ENCODE measurements around the gene TMEM86B. TPM values are rescaled to one million over a fixed set of nuclear protein-coding genes. Genes with fewer than 3 reads are reported as not detected.

TMEM86B gene
- total RNA-seq, 3 donors from 2014 or later (not counting 1 experiment from before 2014, with no cell fraction given) = 12.6 to 14.7 (median 14.6) TPM

- Mint-ChIP-seq H3K4me1 (peaks cover 17 to 28% of the 10 kb centered on the region in 2 donors), H3K27me3 (ENCODE audit: low read depth in 2 of 2) (no peaks in the 10 kb centered on the region), H3K4me3 (no peak overlapping the region), H3K9me3 (peaks cover 5% of the 10 kb centered on the region in 2 donors), H3K27ac (no peak overlapping the region), H3K36me3 (no peaks in the 10 kb centered on the region)
- H3K36me3 ChIP-seq (ENCODE audit: control insufficient read depth, insufficient read depth, low read length) = no peaks in the 10 kb centered on the region
- TF ChIP-seq CTCF (IDR thresholded peaks at IDR 0.05) = no peak
- H3K9me3 ChIP-seq (ENCODE audit: control insufficient read depth, insufficient read depth, low read length) = no peaks in the 10 kb centered on the region
- no peak for ATAC-seq
- peaks cover 21% of the 10 kb centered on the region for H3K4me1 ChIP-seq (ENCODE audit: control insufficient read depth, insufficient read depth, low read length)
- no peak overlapping the region for H3K27ac ChIP-seq (ENCODE audit: low read length)
- no peaks in the 10 kb centered on the region for H3K27me3 ChIP-seq (ENCODE audit: control insufficient read depth, insufficient read depth, low read length)
- no peak overlapping the region for H3K4me3 ChIP-seq (ENCODE audit: low read length)
- 97% methylated on average over 9 of the region's 9 CpGs for WGBS (ENCODE audit: insufficient coverage)
- intact Hi-C loops (cut with micrococcal nuclease) = no loop called here
- DNase-seq = no peak
These were observed 33.8 kb upstream of the TMEM86B start for GRCh38 chr19:55262359-55262758.

- Histone ChIP-seq H3K36me3 (ENCODE audit: control insufficient read depth, insufficient read depth, low read length) (no peaks in the 10 kb centered on the region), H3K27me3 (ENCODE audit: control insufficient read depth, insufficient read depth, low read length) (no peaks in the 10 kb centered on the region), H3K27ac (ENCODE audit: low read length) (no peak overlapping the region), H3K4me1 (ENCODE audit: control insufficient read depth, insufficient read depth, low read length) (peaks cover 27% of the 10 kb centered on the region), H3K9me3 (ENCODE audit: control insufficient read depth, insufficient read depth, low read length) (no peaks in the 10 kb centered on the region), H3K4me3 (ENCODE audit: low read length) (no peak overlapping the region)
- H3K27me3 Mint-ChIP-seq (ENCODE audit: low read depth in 2 of 2) = no peaks in the 10 kb centered on the region
- TF ChIP-seq CTCF (IDR thresholded peaks at IDR 0.05) = no peak
- H3K27ac Mint-ChIP-seq = no peak overlapping the region
- intact Hi-C loops (cut with micrococcal nuclease) = no loop called here
- 94% methylated on average over 13 of the region's 13 CpGs for WGBS (ENCODE audit: insufficient coverage)
- no peaks in the 10 kb centered on the region for H3K36me3 Mint-ChIP-seq
- no peak overlapping the region for H3K4me3 Mint-ChIP-seq
- DNase-seq = peak in 1 of 2 donors; percentile 3
- ATAC-seq = no peak
- H3K4me1 Mint-ChIP-seq = peaks cover 24 to 34% of the 10 kb centered on the region in 2 donors
- H3K9me3 Mint-ChIP-seq = peaks cover 5% of the 10 kb centered on the region in 2 donors
These were observed 33.1 kb upstream of the TMEM86B start for GRCh38 chr19:55261671-55262126.

DNA sequence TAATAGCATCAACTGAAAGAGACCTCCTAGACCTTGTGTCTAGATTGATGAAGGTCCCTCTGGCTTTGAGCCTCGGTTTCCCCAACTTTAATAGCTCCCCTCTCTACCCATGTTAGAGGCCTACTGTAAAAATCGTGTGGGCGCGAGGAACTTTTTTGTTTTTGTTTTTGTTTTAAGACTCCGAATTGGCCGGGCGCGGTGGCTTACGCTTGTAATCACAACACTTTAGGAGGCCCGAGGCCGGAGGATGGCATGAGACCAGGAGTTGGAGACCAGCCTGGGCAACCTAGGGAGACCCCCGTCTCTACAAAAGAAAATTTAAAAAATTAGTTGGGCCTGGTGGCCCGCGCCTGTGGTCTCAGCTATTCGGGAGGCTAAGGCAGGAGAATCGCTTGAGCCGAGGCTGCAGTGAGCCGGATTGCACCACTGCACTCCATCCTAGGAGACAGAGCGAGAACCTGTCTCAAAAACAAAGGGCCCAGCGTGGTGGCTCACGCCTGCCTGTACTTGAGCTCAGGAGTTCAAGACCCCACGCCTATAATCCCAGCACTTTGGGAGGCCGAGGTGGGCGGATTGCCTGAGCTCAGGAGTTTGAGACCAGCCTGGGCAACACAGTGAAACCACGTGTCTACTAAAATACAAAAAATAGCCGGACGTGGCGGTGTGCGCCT lies 31.1 kb upstream of the TMEM86B start:
- H3K36me3 ChIP-seq (ENCODE audit: control insufficient read depth, insufficient read depth, low read length) = no peaks in the 10 kb centered on the region
- H3K4me3 Mint-ChIP-seq = peak overlapping the region; percentile 97
- peak overlapping the region; percentile 93 to 99 for H3K27ac Mint-ChIP-seq
- no peaks in the 10 kb centered on the region for H3K27me3 Mint-ChIP-seq (ENCODE audit: low read depth in 2 of 2)
- no peaks in the 10 kb centered on the region for H3K36me3 Mint-ChIP-seq
- peak overlapping the region; percentile 95 for H3K27ac ChIP-seq (ENCODE audit: low read length)
- ATAC-seq (no peak), DNase-seq (no peak)
- H3K4me3 ChIP-seq (ENCODE audit: low read length) = peak overlapping the region; percentile 91
- H3K27me3 ChIP-seq (ENCODE audit: control insufficient read depth, insufficient read depth, low read length) = no peaks in the 10 kb centered on the region
- intact Hi-C loops (cut with micrococcal nuclease) = loop anchor here (1.0 to 10.0 kb wide), 4 partner anchors 21 to 795 kb away; partner anchors contain the start of genes HSPBP1 and KMT5C
- peaks cover 44 to 46% of the 10 kb centered on the region in 2 donors for H3K4me1 Mint-ChIP-seq
- no peak for TF ChIP-seq CTCF (IDR thresholded peaks at IDR 0.05)
- no peaks in the 10 kb centered on the region for H3K9me3 ChIP-seq (ENCODE audit: control insufficient read depth, insufficient read depth, low read length)
- no peaks in the 10 kb centered on the region for H3K9me3 Mint-ChIP-seq
- H3K4me1 ChIP-seq (ENCODE audit: control insufficient read depth, insufficient read depth, low read length) = peaks cover 47% of the 10 kb centered on the region
- 53% methylated on average over 29 of the region's 29 CpGs for WGBS (ENCODE audit: insufficient coverage)
